NCI-H1105 treated with DMSO at 0.1 percent for 48 hours (cell line): Measurements from ENCODE around the gene POLRMT.
"Not testable (repeated sequence)": the region's sequence is repeated elsewhere in the genome, so short reads cannot be mapped to it uniquely, and the experiment has no call there.

Source experiments
- DNase-seq: peaks from one replicate; lab custom pipeline; 2025; lab: John Stamatoyannopoulos, UW

The POLRMT gene

DNA sequence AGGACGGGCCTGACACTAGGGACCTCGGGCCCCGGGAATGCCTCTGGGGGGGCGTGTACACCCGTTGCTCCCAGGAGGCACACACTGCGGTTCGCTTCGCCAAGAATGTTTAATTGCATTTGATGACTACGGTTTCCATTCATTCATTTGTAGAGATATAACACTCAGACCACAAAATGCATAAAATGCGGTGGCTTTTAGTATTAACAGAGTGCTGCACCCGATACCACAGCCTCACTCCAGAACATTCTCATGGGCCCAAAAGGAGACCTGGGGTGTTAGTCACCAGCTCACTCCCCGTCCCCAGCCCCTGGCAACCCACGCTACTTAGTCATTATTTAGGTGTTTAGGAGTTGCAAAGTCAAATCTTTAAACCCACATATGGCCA lies 21.9 kb downstream of the POLRMT start:
- no peak for DNase-seq

- DNase-seq, result no peak
Observed at GRCh38 chr19:610801-611480, 22.4 kb downstream of the POLRMT start.

DNA sequence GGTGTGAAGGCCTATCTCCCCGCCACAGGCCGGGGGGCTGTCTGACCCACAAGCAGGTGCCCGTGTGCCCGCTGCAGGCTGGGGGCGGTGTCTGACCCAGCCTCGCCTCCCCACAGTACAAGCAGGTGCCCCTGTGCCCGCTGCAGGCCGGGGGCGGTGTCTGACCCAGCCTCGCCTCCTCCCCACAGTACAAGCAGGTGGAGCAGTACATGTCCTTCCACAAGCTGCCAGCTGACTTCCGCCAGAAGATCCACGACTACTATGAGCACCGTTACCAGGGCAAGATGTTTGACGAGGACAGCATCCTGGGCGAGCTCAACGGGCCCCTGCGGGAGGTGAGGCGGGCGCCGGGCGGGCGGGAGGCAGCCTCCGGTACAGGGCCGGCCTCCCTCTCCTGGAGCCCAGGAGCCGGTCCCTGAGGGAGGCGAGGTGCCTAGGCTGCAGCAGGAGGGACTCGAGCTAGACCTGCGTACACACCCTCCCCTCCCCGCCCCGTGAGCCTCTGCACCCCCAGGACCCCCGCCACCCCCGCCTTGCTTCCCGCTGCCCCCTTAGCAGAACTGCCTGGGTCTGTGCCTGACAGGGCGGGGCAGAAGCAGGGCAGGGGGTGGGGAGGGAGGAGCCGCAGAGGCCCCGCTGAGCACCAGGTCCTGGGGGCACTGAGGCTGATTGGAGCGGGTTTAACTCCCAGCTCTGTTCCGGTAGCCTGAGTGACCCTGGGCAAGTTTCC lies 23.1 kb downstream of the POLRMT start:
- DNase-seq, result no peak

DNA sequence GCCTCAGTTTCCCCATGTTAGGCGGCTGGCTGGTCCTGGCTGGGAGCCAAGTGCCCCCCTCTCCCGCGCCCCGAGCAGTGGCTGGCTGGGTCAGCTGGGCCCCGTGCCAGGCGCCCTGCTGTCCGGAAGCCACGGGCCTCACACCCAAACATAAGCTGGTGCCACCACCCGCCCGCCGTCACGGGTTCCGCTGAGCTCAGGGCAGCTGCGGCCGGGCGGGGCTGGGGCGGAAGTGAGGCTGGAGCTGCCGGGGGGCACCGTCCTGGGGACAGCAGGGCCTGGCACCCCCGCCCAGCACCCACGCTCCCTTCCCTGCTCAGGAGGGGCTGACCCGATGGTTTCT lies 24.4 kb downstream of the POLRMT start:
- DNase-seq, result no peak

- DNase-seq, result no peak
Observed at GRCh38 chr19:608155-609003, 25.0 kb downstream of the POLRMT start.

GRCh38 chr19:607301-608154 lies 25.8 kb downstream of the POLRMT start:
- no peak for DNase-seq

- DNase-seq, result not testable (repeated sequence)
Observed at GRCh38 chr19:605061-605971, 28.0 kb downstream of the POLRMT start.

DNA sequence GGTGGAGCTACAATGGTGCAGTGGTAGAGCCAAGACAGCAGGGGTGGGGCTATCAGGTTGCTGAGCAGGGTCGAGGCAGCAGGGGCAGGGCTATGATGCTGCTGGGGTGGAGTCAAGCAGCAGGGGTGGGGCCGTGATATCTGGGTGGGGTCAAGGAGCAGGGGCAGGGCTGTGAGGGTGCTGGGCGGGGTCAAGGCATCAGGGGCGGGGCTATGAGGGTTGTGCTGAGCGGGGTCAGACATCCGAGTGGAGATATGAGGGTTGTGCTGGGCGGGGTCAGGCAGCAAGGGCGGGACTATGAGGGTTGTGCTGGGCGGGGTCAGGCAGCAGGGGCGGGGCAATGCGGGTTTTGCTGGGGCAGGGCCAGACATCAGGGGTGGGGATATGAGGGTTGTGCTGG lies 29.0 kb downstream of the POLRMT start:
- DNase-seq, result no peak

DNA sequence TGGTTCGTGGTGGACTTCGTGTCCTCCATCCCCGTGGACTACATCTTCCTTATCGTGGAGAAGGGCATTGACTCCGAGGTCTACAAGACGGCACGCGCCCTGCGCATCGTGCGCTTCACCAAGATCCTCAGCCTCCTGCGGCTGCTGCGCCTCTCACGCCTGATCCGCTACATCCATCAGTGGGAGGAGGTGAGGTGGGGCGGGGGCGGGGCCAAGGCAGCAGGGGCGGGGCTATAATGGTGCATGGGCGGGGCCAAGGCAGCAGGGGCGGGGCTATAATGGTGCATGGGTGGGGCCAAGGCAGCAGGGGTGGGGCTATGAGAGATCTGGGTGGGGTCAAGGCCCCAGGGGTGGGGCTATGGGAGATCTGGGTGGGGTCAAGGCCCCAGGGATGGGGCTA lies 29.6 kb downstream of the POLRMT start:
- not testable (repeated sequence) for DNase-seq

- not testable (repeated sequence) for DNase-seq
Observed at GRCh38 chr19:603302-603639, 30.1 kb downstream of the POLRMT start.

GRCh38 chr19:602391-603301 lies 30.7 kb downstream of the POLRMT start:
- no peak for DNase-seq

GRCh38 chr19:601790-602189 lies 31.5 kb downstream of the POLRMT start:
- no peak for DNase-seq

GRCh38 chr19:601310-601709 lies 32.0 kb downstream of the POLRMT start:
- no peak for DNase-seq

- DNase-seq, result no peak
Observed at GRCh38 chr19:597406-598315, 35.7 kb downstream of the POLRMT start.

GRCh38 chr19:596263-596655 lies 37.1 kb downstream of the POLRMT start:
- no peak for DNase-seq

- no peak for DNase-seq
Observed at GRCh38 chr19:595326-596262, 37.7 kb downstream of the POLRMT start.

GRCh38 chr19:594265-594870 lies 39.0 kb downstream of the POLRMT start:
- no peak for DNase-seq
